Activated CD4-positive, CD25-positive, alpha-beta regulatory T cell treated with anti-CD3 and anti-CD28 coated beads, Interleukin-2, amount 50 U/mL, for 24 hours (primary cell): Measurements from ENCODE around the gene KCNJ16.

ENCODE experiments used
- ATAC-seq, 2 donors: fragments of 150-1000 bp; cut with Tn5 transposase; one replicate each; pipeline ENCODE4 v1.10.0; 2021; ENCODE audit warnings: mild to moderate bottlenecking in 1 of 2, moderate library complexity in 1 of 2

The KCNJ16 gene

GRCh38 chr17:70172923-70173322, 97.9 kb downstream of the KCNJ16 start:
- ATAC-seq, result no peak

GRCh38 chr17:70173681-70174080, 98.7 kb downstream of the KCNJ16 start:
- no peak for ATAC-seq

GRCh38 chr17:70181376-70181775, 106.4 kb downstream of the KCNJ16 start:
- no peak for ATAC-seq

- no peak for ATAC-seq
These were observed 106.8 kb downstream of the KCNJ16 start for GRCh38 chr17:70181866-70182265.

GRCh38 chr17:70183508-70183907, 108.5 kb downstream of the KCNJ16 start:
- no peak for ATAC-seq

- ATAC-seq, result no peak
These were observed 109.2 kb downstream of the KCNJ16 start for GRCh38 chr17:70184207-70184606.

GRCh38 chr17:70184770-70185169, 109.7 kb downstream of the KCNJ16 start:
- ATAC-seq, result no peak
